Endothelial cell of umbilical vein (primary cell): ENCODE results near the gene MAP4K3. TPM values are rescaled to one million over a fixed set of nuclear protein-coding genes. Genes with fewer than 3 reads are reported as not detected.

Experiments
- BruUV-seq: library from RNA; stranded (reverse); fragments of 400-500 nt; replicated peaks from 2 replicates; lab custom pipeline; 2021; lab: Mats Ljungman, UMichigan
- CTCF ChIA-PET: fragments of 300-600, 350-600 bp; sonication (Branson Sonifier 250); formaldehyde crosslinking; loops from one replicate; lab custom pipeline; 2021; ENCODE audit warnings: antibody characterized with exemption, inconsistent platforms; lab: Charles Lee
- POLR2A ChIA-PET: fragments of 300-600, 350-600 bp; sonication (Branson Sonifier 250); formaldehyde crosslinking; loops from one replicate; lab custom pipeline; 2021; ENCODE audit warnings: antibody characterized with exemption, inconsistent platforms; lab: Charles Lee
- DNase-seq: peaks from one replicate; pipeline ENCODE4 v3.0.0-alpha.2; 2011; ENCODE audit warnings: low read depth, low spot score
- FAIRE-seq: peaks from 2 replicates; lab custom pipeline; 2011; peaks lifted over from hg19 to GRCh38; lab: Jason Lieb, UNC
- H2AFZ ChIP-seq: 2 replicates; pipeline ENCODE4 v1.6.0; 2012; ENCODE audit warnings: low read depth, low read length, control low read depth, inconsistent platforms
- H3K27ac ChIP-seq: 2 replicates; pipeline ENCODE4 v1.5.1; 2011; ENCODE audit warnings: low read depth, mild to moderate bottlenecking, control low read depth, low read length, moderate library complexity; ENCODE audit not compliant: insufficient read depth
- H3K27me3 ChIP-seq, 2 experiments: 2 replicates each; pipeline versions ENCODE4 v1.6.0 to v1.6.1; 2011; ENCODE audit warnings: low read length in 2 of 2, mixed read lengths in 1 of 2; ENCODE audit not compliant: control insufficient read depth in 2 of 2, insufficient read depth in 2 of 2
- H3K36me3 ChIP-seq, 2 experiments: 2 replicates in 1 of 2; 3 replicates in 1 of 2; pipeline ENCODE4 v1.5.1; 2011; ENCODE audit warnings: low read length in 2 of 2, mild to moderate bottlenecking in 1 of 2, moderate library complexity in 1 of 2; ENCODE audit not compliant: control insufficient read depth in 2 of 2, insufficient read depth in 2 of 2; ENCODE audit errors: extremely low read depth in 1 of 2
- H3K4me1 ChIP-seq: 3 replicates; pipeline ENCODE4 v1.5.1; 2011; ENCODE audit warnings: mild to moderate bottlenecking, low read length; ENCODE audit not compliant: control insufficient read depth, insufficient read depth; ENCODE audit errors: extremely low read depth
- H3K4me2 ChIP-seq: 2 replicates; pipeline ENCODE4 v1.6.1; 2011; ENCODE audit warnings: low read length, control low read depth, mixed read lengths; ENCODE audit not compliant: insufficient read depth
- H3K4me3 ChIP-seq, 3 experiments: fragments of 200-600 bp in 1 of 3; sonication (generic), shearing (Covaris generic) in 1 of 3; replicated peaks in 1 of 3; 2 replicates each; pipeline ENCODE4 v1.5.1; 2011 to 2016; ENCODE audit warnings: control low read depth in 3 of 3, low read length in 3 of 3, mild to moderate bottlenecking in 2 of 3, inconsistent platforms in 1 of 3, low read depth in 1 of 3, moderate library complexity in 1 of 3; ENCODE audit not compliant: insufficient read depth in 1 of 3
- H3K79me2 ChIP-seq: 2 replicates; pipeline ENCODE4 v1.6.0; 2012; ENCODE audit warnings: low read length, inconsistent platforms; ENCODE audit not compliant: control insufficient read depth, insufficient read depth
- H3K9ac ChIP-seq: replicated peaks from 2 replicates; pipeline ENCODE3; 2011; ENCODE audit warnings: low read length, control low read depth; ENCODE audit not compliant: insufficient read depth; ENCODE audit errors: extremely low read depth
- H3K9me1 ChIP-seq: replicated peaks from 3 replicates; pipeline ENCODE4 v1.6.0; 2011; ENCODE audit warnings: mild to moderate bottlenecking, low read length; ENCODE audit not compliant: control insufficient read depth, insufficient read depth; ENCODE audit errors: extremely low read depth
- H3K9me3 ChIP-seq: replicated peaks from 2 replicates; pipeline ENCODE4 v1.5.1; 2012; ENCODE audit warnings: low read length, inconsistent platforms; ENCODE audit not compliant: control insufficient read depth, insufficient read depth
- H4K20me1 ChIP-seq: replicated peaks from 2 replicates; pipeline ENCODE3; 2011; ENCODE audit warnings: mild to moderate bottlenecking, low read length; ENCODE audit not compliant: control insufficient read depth, insufficient read depth; ENCODE audit errors: extremely low read depth
- EZH2 ChIP-seq: IDR thresholded peaks from 2 replicates; pipeline ENCODE4 v1.6.1; 2012; ENCODE audit warnings: borderline replicate concordance, low read depth, mild to moderate bottlenecking, moderate library complexity, low read length, inconsistent platforms; ENCODE audit not compliant: severe bottlenecking
- FOS ChIP-seq: IDR thresholded peaks from 2 replicates; pipeline ENCODE4 v1.6.1; 2011; ENCODE audit warnings: mild to moderate bottlenecking, low read length, moderate library complexity, borderline replicate concordance; ENCODE audit not compliant: insufficient read depth
- GATA2 ChIP-seq: IDR thresholded peaks from 2 replicates; pipeline ENCODE4 v1.7.0; 2011; ENCODE audit warnings: low read depth, mild to moderate bottlenecking, moderate library complexity, mixed read lengths, low read length; ENCODE audit not compliant: insufficient read length, insufficient read depth
- JUN ChIP-seq: IDR thresholded peaks from 2 replicates; pipeline ENCODE4 v1.6.1; 2011; ENCODE audit warnings: borderline replicate concordance, low read depth; ENCODE audit not compliant: insufficient read length, insufficient read depth
- MAX ChIP-seq: IDR thresholded peaks from 2 replicates; pipeline ENCODE4 v1.6.1; 2011; ENCODE audit not compliant: insufficient read depth, insufficient read length
- MYC ChIP-seq: IDR thresholded peaks from one replicate; pipeline ENCODE4 v1.6.1; 2011; ENCODE audit warnings: mild to moderate bottlenecking, low read depth, low read length
- POLR2A ChIP-seq: IDR thresholded peaks from 2 replicates; pipeline ENCODE4 v1.6.1; 2012; ENCODE audit warnings: low read depth, mild to moderate bottlenecking, control low read depth, low read length
- POLR2AphosphoS5 ChIP-seq: IDR thresholded peaks from 2 replicates; pipeline ENCODE4 v1.6.1; 2012; ENCODE audit warnings: low read depth, mild to moderate bottlenecking, control low read depth, low read length, moderate library complexity; ENCODE audit not compliant: insufficient read depth
- dilution Hi-C: fragments of 300-500 bp; cut with MboI; formaldehyde crosslinking; loops from one replicate; pipeline ENCODE4 v1.15.0; 2019; ENCODE audit warnings: low sequenced_read_pairs; ENCODE audit not compliant: extremely low pct_ligation_motif_present
- intact Hi-C: fragments of 100-400 bp; cut with micrococcal nuclease; formaldehyde crosslinking; loops from one replicate; pipeline ENCODE4 v1.10.0; 2022
- polyA plus RNA-seq, 4 experiments: library from polyadenylated mRNA; depleted of rRNA in 3 of 4; stranded (reverse) in 3 of 4; unstranded in 1 of 4; fragments of >200 nt; gene quantifications; 2 replicates each; pipeline versions ENCODE4 v1.2.1 to v1.2.3, GENCODE V29; 2011 to 2012; ENCODE audit warnings: missing spikeins in 1 of 4
- total RNA-seq: library from RNA; stranded (reverse); gene quantifications from 2 replicates; pipeline ENCODE4 v1.2.3, GENCODE V29; 2021
- TF ChIP-seq, protein P1 (sequence below), 2 donors: IDR thresholded peaks; 1 replicate in 1 of 2; 2 replicates in 1 of 2; pipeline ENCODE4 v1.5.1; 2011; ENCODE audit warnings: low read length in 2 of 2, mild to moderate bottlenecking in 2 of 2, moderate library complexity in 2 of 2, control low read depth in 1 of 2, inconsistent platforms in 1 of 2, low read depth in 1 of 2; ENCODE audit not compliant: insufficient read depth in 1 of 2; ENCODE audit errors: extremely low read depth in 1 of 2

The MAP4K3 gene
- total and polyA plus RNA-seq, 2 donors (not counting 3 experiments of a cell fraction or from before 2014, with no cell fraction given): 8.0 to 45.9 TPM

GRCh38 chr2:39432701-39433100 lies 4.4 kb downstream of the MAP4K3 start:
- no peaks in the 10 kb centered on the region for H3K36me3 ChIP-seq
- peaks cover 69% of the 10 kb centered on the region for H3K79me2 ChIP-seq
- no TSS peak for BruUV-seq
- no peaks in the 10 kb centered on the region for H3K9me1 ChIP-seq
- no peak for TF ChIP-seq JUN
- no peak for TF ChIP-seq MYC
- TF ChIP-seq MAX: no peak
- no peak for TF ChIP-seq EZH2
- TF ChIP-seq FOS: no peak
- TF ChIP-seq POLR2AphosphoS5: no peak
- TF ChIP-seq, protein P1, sequence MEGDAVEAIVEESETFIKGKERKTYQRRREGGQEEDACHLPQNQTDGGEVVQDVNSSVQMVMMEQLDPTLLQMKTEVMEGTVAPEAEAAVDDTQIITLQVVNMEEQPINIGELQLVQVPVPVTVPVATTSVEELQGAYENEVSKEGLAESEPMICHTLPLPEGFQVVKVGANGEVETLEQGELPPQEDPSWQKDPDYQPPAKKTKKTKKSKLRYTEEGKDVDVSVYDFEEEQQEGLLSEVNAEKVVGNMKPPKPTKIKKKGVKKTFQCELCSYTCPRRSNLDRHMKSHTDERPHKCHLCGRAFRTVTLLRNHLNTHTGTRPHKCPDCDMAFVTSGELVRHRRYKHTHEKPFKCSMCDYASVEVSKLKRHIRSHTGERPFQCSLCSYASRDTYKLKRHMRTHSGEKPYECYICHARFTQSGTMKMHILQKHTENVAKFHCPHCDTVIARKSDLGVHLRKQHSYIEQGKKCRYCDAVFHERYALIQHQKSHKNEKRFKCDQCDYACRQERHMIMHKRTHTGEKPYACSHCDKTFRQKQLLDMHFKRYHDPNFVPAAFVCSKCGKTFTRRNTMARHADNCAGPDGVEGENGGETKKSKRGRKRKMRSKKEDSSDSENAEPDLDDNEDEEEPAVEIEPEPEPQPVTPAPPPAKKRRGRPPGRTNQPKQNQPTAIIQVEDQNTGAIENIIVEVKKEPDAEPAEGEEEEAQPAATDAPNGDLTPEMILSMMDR (IDR thresholded peaks at IDR 0.05; ENCODE audit: extremely low read depth in 1 of 2, insufficient read depth in 1 of 2, low read depth in 1 of 2, low read length in 2 of 2): no peak
- TF ChIP-seq POLR2A: no peak
- no peak for TF ChIP-seq GATA2
- dilution Hi-C loops (no loop called here), intact Hi-C loops (no loop called here)
- ChIA-PET POLR2A (no interaction called here), CTCF (interaction anchor here (0.6 to 3.2 kb wide), 4 partner anchors 14 to 53 kb away, joined by 3 to 16 read pairs (median 4); no protein-coding TSS in a partner anchor)
- no peak overlapping the region for H3K4me3 ChIP-seq
- no peak for FAIRE-seq
- no peak for DNase-seq
- H2AFZ ChIP-seq: no peak overlapping the region
- H3K9me3 ChIP-seq: no peaks in the 10 kb centered on the region
- no peak overlapping the region for H3K27ac ChIP-seq
- H3K4me1 ChIP-seq: peaks cover 14% of the 10 kb centered on the region
- peaks cover 10% of the 10 kb centered on the region for H4K20me1 ChIP-seq
- no peaks in the 10 kb centered on the region for H3K27me3 ChIP-seq
- no peak overlapping the region for H3K9ac ChIP-seq
- H3K4me2 ChIP-seq: no peak overlapping the region
